Activated CD4-positive, alpha-beta T cell treated with anti-CD3 and anti-CD28 coated beads, Interleukin-10, Interleukin-2, amounts not matched to agents 100 ng/mL and 50 ng/mL, durations not matched to agents 16 hours and 8 hours (primary cell): ENCODE measurements around the gene STARD3.

Experiments
- DNase-seq: peaks from one replicate; pipeline ENCODE4 v3.0.0-alpha.2; 2020

STARD3 gene

DNA sequence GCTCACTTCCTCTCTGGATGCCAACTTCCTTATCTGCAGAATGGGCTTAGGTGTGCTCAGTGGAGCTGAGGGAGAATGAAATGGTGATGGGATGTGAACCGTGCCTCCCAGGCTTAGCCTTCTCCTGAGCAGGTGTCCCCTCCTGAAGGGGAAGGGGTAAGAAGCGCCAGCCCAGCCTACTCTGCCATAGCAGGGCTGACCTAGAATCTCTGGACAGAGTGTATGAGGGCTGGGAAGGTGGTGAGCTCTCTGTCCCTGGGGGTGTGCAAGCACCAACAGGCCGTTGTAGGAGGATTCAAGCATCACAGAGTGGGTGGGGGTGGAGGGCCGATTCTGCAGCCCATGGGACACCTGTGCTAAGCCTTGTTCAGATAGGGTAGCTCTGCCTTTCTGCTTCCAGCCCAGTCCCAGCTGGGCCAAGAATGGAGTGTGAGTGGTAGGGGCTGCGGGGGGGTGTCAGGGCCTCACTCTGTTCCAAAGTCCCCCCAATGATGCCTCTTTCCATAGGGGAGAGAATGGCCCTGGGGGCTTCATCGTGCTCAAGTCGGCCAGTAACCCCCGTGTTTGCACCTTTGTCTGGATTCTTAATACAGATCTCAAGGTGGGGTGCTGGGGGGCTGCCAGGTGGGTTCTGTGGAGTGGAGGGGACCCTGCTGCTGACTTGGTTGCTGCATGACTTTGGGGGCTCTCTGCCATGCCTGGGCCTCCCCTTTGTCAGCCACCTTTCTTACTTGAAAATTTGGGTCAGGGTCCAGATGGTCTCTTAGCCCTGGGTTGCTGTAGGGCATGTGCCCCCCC lies 25.0 kb downstream of the STARD3 start:
- no peak for DNase-seq

DNA sequence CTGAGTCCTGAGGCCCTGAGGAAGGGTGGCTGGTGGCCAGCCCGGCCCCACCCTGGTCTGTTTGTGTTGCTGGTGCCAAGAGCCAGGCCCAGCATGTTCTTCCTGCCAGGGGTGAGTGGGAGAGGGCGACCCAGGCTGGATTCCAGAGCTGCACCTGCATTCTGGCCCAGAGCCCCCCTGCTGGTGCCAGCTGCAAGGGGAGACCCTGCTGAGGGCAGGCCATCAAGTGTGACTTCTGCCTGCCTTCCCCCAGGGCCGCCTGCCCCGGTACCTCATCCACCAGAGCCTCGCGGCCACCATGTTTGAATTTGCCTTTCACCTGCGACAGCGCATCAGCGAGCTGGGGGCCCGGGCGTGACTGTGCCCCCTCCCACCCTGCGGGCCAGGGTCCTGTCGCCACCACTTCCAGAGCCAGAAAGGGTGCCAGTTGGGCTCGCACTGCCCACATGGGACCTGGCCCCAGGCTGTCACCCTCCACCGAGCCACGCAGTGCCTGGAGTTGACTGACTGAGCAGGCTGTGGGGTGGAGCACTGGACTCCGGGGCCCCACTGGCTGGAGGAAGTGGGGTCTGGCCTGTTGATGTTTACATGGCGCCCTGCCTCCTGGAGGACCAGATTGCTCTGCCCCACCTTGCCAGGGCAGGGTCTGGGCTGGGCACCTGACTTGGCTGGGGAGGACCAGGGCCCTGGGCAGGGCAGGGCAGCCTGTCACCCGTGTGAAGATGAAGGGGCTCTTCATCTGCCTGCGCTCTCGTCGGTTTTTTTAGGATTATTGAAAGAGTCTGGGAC lies 25.8 kb downstream of the STARD3 start:
- no peak for DNase-seq

DNA sequence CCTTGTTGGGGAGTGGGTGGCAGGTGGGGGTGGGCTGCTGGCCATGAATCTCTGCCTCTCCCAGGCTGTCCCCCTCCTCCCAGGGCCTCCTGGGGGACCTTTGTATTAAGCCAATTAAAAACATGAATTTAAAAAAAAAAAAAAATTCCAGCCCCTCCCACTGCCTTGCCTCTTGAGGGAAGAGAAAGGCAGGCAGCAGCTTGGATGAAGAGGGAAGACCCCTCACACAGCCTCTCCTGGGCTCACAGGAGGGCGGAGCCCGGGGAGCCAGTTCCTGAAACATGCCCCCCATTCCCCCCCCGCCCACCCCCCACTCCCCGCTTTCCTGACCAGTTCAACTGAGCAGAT lies 26.4 kb downstream of the STARD3 start:
- no peak for DNase-seq

DNA sequence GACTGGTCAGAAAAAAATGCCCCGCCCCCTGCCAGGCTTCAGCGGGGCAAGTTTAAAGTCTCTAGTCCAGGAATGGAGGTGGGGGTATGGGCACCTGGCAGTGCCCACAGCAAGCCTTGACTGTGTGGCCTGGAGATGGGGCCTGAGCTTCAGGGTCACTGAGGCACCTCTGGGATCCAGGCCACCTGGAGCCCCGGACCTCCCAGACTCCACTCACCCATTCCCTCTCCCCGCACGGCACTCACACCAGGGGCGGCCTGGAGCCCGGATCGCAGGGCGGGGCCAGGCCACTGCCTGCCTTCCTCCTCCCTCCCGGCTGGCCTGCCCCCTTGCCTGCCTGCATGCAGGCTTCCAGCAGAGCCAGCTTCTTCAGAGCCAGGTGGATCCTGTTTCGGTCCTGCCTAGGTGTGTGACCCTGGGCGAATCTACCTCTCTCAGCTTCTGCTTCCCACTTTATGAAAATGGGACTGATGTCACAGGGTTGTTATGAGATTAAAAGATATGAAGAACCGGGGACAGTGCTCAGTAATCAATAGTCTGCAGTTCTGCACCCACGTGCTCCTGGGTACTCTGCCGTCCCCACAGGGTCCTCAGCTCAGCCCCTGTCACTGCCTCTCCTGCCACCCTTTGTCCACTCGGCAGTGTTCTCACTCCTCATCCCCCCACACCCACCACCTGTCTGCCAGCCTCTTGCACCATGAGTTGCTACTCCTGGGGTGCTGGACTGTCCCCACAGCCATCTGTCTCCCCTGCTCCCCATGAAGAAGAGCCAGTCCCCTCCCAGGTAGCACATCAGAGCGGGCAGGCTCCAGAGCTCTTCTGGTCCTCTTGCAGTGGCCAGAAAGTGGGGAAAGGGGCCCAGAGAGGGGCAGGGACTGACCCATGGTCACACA lies 27.0 kb downstream of the STARD3 start:
- no peak for DNase-seq

DNA sequence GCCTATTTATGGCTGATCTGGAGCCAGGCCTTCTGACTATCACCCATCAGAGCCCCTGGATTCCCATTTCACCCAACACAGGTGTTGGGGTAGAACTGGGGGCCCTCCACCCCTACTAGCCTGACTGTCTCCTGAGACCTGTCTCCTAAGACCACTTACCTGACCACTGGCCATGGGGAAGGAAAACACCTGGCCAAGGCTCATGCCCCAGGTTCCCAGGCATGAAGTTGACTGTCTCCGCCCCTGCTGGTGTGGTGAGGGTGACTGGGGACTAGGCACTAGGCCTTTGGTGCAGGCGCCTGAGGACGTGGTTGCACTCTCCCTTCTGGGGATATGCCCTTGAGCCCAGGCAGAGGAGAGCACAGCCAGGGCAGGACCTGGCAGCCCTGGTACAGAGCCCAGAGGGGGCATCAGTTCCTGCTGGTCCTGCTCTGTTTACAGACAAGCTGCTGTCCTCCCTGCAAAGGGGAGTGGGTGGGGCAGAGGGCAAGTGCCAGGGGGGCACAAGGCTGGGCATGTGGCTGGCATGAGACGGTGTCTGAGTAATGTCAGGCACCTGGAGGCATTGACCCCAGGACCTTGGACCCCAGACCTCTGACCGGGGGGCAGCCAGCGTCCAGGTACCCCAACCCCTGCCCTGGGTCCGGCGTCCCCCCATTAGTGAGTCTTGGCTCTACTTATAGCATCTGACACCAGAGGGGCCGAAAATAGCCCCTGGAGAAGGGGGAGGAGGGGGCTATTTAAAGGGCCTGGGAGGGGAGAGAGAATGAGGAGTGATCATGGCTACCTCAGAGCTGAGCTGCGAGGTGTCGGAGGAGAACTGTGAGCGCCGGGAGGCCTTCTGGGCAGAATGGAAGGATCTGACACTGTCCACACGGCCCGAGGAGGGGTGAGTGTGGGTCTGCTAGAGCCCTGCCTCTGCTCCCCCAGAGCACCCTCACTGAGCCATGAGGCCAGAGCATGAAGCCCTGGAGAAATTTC lies 27.9 kb downstream of the STARD3 start, which contains the start of gene TCAP:
TSS of gene TCAP (plus strand) at position 769 of the 981 bp plus-strand sequence. CDS start at position 780, 11 bp downstream.
- no peak for DNase-seq

DNA sequence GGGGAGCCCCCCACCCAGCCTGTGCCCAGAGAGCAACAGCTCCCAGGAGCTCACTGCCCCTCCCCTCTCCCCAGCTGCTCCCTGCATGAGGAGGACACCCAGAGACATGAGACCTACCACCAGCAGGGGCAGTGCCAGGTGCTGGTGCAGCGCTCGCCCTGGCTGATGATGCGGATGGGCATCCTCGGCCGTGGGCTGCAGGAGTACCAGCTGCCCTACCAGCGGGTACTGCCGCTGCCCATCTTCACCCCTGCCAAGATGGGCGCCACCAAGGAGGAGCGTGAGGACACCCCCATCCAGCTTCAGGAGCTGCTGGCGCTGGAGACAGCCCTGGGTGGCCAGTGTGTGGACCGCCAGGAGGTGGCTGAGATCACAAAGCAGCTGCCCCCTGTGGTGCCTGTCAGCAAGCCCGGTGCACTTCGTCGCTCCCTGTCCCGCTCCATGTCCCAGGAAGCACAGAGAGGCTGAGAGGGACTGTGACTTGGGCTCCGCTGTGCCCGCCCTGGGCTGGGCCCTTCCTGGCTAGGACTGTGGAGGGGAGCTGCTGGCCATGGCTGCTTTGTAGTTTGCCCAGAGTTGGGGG lies 28.8 kb downstream of the STARD3 start:
- no peak for DNase-seq

DNA sequence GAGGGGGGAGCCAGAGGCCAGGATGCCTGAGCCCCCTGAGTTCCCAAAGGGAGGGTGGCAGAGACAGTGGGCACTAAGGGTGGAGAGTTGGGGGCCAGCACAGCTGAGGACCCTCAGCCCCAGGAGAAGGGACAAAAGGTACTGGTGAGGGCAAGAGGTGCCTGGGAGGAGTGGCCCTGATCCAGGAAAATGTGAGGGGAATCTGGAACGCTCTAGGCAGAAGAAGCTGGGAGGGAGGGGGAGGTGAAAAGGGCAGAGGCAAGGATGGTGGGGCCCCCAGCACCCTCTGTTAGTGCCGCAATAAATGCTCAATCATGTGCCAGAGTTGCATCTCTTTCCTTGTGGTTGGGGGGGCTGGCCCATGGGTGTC lies 29.3 kb downstream of the STARD3 start:
- no peak for DNase-seq

DNA sequence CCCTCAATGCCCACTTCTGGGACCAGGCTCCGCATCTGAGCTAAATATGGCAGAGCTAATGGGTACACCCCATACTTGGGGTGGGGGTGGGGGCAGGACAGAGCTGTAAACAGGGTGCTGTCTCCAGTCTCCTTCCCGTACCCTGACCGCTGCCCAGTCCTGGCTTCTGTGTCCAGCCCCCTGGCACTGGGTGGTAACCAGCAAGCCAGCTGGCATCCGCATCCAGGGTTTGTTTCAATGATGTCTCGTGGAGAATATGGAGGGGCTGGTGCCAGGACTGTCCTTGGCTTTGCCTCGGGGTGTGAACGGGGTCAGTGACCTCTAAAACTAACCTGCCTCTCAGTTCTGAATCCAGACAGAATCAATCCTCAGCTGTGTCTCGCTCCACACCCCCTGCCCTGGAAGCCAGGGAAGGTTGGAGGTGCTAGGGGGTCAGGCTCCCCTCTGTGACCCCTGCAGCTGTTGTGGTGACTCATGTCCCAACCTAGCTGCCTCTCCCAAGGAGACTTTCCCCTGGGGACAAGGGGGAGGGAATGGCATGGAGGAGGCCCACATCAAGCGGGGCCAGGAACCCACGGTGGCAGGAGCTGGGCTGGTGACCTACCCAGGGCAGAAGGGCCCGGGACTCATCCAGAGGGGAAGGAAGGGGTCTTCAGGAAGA lies 29.8 kb downstream of the STARD3 start:
- no peak for DNase-seq

DNA sequence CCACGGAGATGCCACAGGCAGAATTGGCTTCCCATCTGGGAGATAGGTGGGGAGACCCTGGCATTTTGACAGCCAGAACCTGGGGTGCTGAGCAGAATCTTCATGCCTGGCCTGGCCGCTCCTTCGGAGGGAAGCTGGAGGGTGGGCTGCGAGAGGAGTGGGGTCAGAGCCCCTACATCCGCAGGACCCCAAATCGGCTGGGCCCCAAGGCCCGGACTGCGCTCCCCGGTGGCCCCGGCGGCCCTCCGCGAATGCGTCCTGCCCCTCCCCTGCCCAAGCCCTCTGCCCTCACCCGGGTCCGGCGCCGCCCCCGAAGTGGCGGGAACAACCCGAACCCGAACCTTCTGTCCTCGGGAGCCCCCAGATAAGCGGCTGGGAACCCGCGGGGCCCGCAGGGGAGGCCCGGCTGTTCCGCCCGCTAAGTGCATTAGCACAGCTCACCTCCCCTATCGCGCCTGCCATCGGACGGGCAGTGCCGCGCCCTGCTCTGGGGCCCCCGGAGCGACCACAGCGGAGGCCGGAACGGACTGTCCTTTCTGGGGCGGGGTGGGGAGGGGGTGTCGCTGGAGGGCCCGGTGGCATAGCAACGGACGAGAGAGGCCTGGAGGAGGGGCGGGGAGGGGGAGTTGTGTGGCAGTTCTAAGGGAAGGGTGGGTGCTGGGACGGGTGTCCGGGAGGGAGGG lies 30.5 kb downstream of the STARD3 start:
- DNase-seq, result no peak

DNA sequence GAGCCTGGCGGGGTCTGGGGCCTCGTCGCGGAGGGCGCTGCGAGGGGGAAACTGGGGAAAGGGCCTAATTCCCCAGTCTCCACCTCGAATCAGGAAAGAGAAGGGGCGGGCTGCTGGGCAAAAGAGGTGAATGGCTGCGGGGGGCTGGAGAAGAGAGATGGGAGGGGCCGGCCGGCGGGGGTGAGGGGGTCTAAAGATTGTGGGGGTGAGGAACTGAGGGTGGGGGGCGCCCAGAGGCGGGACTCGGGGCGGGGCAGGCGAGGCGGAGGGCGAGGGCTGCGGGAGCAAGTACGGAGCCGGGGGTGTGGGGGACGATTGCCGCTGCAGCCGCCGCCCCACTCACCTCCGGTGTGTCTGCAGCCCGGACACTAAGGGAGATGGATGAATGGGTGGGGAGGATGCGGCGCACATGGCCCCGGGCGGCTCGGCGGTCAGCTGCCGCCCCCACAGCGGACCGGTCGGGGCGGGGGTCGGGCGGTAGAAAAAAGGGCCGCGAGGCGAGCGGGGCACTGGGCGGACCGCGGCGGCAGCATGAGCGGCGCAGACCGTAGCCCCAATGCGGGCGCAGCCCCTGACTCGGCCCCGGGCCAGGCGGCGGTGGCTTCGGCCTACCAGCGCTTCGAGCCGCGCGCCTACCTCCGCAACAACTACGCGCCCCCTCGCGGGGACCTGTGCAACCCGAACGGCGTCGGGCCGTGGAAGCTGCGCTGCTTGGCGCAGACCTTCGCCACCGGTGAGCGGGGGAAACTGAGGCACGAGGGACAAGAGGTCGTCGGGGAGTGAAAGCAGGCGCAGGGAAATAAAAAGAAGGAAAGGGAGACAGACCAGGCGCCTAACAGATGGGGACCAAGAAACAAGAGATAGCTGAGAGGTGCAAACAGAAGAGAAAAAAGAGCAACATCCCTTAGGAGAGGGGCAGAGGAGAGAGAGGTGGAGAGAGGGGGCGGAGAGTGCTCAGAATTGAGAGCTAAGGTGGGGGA lies 31.3 kb downstream of the STARD3 start, which contains the start of gene PNMT:
TSS of gene PNMT (plus strand) at position 509 of the 980 bp plus-strand sequence. CDS start at position 532, 23 bp downstream.
- DNase-seq, result peak; percentile 73

DNA sequence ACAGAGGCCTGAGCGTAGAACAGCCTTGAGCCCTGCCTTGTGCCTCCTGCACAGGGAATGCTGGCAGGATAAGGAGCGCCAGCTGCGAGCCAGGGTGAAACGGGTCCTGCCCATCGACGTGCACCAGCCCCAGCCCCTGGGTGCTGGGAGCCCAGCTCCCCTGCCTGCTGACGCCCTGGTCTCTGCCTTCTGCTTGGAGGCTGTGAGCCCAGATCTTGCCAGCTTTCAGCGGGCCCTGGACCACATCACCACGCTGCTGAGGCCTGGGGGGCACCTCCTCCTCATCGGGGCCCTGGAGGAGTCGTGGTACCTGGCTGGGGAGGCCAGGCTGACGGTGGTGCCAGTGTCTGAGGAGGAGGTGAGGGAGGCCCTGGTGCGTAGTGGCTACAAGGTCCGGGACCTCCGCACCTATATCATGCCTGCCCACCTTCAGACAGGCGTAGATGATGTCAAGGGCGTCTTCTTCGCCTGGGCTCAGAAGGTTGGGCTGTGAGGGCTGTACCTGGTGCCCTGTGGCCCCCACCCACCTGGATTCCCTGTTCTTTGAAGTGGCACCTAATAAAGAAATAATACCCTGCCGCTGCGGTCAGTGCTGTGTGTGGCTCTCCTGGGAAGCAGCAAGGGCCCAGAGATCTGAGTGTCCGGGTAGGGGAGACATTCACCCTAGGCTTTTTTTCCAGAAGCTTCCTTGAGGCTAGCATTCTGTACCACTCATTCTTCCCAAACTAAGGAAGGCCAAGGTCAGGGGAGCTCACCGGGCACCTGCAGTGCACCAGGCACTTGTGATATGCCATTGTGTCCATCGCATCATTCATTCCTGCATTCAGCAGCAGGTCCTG lies 33.2 kb downstream of the STARD3 start:
- DNase-seq, result no peak

DNA sequence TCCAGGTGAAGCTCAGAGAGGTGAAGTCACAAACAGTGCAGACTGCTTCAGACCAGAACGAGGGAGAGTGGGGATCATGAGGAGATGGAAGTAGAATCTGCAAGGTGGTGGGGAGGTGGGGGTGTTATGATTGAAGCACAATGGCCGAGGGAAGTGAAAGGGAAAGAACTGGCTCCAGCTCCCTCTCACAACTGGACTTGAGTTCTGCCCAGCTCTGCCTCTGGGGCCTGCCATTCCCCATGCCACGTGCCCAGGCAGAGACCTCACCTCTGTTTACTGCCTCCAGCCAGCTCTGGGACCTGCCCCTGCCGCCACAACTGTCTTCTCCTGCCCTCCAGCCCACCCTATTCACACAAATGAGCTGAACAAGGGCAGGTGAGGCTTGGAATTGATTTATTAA lies 33.8 kb downstream of the STARD3 start:
- no peak for DNase-seq

DNA sequence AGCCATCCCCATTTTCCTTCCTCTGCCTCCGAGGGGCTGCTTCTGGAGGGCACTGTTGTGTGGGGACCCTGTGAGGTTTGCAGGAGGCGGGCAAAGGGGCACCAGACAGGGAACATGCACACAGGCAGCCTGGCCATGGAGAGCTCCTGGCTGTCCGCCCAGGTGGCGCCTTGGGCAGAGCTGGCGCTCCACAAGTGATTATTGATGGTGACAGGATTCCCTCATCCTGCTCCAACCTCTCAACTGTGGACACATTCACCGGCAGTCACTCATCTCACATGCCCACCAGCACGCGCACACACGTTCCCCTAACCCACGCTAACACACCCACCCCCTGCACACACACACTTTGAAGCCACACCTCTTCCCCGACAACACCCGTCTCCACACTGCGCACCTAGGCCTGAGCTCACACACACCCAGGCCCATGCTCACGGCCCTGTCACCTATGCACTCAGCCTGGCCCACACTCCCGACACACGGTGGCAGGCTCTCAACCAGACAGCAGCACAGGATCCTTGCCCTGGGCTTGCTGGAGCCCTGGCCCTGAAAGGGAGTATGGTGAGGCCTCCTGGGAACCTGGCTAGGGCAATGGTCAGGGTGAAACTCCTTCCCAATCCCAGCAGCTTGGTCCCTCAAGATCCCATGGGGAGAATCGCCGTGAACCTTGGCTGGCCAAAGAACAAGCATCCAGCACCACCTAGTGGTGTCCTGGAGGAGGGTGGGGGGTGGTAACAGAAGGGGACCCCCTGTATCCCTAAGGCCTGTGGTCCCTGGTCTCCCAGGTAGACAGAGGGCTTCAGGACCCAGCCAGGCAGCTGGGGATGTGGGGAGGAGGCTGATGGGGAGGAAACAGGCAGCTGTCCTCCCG lies 34.9 kb downstream of the STARD3 start:
- DNase-seq, result no peak

DNA sequence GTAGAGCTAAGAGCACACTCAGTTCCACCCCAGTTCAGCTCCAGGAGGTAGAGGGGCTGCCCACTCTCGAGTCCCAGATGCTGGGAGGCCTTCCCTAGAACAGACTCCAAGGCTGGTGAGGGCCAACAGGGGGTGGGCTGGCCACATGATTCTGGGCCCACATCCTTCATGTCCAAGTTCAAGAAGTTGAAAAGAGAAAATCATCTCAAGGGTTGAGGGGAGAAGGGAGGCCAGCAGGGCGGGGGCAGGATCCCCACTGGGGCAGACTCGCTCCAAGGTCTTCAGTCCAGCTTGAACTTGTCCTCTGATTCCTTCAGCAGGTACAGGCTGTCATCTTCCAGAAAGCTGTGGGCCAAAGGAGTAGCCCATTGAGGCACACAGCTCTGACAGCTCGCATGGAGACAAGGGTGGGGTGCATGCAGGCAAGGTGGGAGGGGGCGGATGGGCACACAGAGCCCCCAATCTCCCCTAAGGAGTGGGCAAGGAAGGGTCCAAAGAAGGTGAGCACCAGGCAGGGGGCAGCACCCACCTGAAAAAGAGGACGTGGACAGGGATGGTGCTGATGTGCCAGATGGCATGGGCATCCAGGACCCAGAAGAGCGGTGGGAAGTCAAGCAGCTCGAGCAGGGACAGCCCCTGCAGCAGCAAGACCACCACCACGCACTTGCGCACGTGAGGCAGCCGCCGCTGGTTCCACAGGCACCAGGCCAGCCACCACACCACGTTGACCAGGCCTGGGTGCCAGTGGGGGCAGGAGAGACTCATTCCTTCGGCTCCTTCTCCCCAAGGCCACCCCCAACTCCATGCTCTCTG lies 35.8 kb downstream of the STARD3 start:
- no peak for DNase-seq

DNA sequence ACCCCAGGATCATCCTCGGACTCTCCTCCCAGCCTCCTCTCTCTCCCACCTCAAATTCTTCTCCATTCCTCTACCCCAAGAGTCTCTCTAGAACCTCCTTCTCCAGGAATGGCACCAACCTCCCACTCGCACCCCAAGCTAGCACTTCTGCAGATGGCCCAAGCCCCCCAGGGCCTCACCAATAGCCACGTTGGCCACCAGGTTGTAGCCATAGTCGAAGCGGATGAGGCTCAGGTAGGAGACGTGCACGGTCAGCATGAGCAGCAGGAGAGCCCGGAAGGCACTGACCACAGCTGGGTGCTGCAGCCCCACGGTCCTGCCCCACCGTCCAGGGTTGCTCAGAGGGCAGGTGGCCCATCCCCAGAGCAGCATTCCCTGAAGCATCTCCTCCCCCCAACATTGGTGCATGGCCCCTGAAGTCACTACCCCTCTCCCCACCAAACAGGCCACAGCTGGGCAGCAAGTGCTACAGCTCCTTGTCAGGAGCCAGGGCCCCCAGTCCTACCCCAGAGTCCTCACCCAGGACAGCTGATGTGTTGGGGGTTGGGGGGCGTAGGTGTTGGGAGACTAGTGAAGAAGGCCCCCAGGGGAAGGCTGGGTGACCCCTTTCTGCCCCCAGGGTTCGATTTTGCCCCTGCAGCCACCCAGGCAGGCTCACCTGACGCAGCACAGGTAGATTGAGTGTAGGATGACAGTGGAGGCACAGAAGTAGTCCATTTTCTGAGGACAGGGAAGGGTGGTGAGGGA lies 36.6 kb downstream of the STARD3 start:
- DNase-seq, result no peak
